ENCODE data around the gene DLG2. TPM values are rescaled to one million over a fixed set of nuclear protein-coding genes. Genes with fewer than 3 reads are reported as not detected.

The DLG2 gene
- total RNA-seq, 2 experiments from 2014 or later: 1.7 to 2.1 TPM

DNA sequence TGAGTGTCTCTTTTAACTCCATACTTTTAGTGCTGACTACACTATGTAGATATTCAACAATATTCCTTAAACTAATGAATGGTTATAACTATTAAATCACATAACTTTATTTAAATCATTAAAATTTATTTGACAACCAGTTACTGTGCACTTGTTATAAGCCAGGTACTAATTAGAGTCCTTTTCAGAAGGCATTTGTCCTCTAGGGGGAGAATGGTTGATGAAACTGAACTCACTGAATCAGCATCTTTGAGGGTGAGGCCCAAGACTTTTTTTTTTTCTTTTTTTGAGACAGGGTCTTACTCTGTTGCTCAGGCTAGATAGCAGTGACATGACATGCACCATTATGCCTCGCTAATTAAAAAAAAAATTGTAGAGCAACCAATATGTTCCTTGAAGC, 1825.3 kb downstream of the DLG2 start:
- DNase-seq (no peak), ATAC-seq (no peak)
- intact Hi-C loops (cut with DNase I, micrococcal nuclease): no loop called here
- Mint-ChIP-seq H3K4me1 (no peaks in the 10 kb centered on the region), H3K27ac (no peak overlapping the region), H3K9me3 (ENCODE audit: low read depth) (no peaks in the 10 kb centered on the region), H3K36me3 (ENCODE audit: low read depth) (no peaks in the 10 kb centered on the region), H3K27me3 (peaks cover 7% of the 10 kb centered on the region), H3K4me3 (no peak overlapping the region)
- ChIA-PET POLR2A (no interaction called here), CTCF (no interaction called here)

DNA sequence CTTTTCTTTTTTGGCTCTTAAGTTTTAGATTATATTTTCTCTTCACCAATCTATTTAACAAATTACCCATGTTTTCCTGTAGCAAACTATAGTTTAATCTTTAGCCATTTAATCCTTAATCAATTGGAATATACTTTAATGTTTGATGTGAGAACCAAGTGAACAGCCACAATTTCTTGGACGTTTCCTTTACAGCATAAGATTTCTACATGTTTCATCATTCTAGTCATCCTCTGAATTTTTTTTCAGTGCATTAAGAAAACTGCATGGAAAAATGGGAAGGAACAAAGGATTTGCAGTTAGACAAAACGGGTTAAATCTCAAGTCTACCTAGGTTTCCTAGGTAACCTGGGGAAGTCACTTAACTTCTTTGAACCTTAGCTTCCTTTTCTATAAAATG, 1833.8 kb downstream of the DLG2 start:
- ChIA-PET CTCF (interaction anchor here (0.6 kb wide), 1 partner anchor 708 kb away, joined by 3 read pairs; no protein-coding TSS in a partner anchor), POLR2A (no interaction called here)
- no peak overlapping the region for H3K27ac Mint-ChIP-seq
- ATAC-seq: no peak
- H3K4me3 Mint-ChIP-seq: no peak overlapping the region
- H3K4me1 Mint-ChIP-seq: no peaks in the 10 kb centered on the region
- no peaks in the 10 kb centered on the region for H3K9me3 Mint-ChIP-seq (ENCODE audit: low read depth)
- DNase-seq: no peak
- intact Hi-C loops (cut with DNase I, micrococcal nuclease): no loop called here
- H3K27me3 Mint-ChIP-seq: peaks cover 4% of the 10 kb centered on the region
- H3K36me3 Mint-ChIP-seq (ENCODE audit: low read depth): no peaks in the 10 kb centered on the region

DNA sequence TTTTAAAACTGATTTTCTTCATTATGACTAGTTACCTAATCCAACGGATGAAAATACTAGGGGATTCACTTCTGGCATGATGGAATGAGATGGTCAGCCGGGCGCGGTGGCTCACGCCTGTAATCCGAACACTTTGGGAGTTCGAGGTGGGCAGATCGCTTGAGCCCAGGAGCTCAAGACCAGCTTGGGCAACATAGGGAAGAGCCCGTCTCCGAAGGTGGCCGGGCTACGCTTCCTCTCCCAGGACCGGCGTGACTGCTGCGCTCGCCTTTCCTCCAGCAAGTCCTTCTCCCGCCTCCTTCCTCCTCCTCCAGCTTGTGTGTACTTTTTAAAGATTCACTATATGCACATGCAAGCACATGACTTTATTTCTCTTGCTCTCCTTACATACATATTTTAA, 1835.6 kb downstream of the DLG2 start:
- DNase-seq (no peak), ATAC-seq (no peak)
- Mint-ChIP-seq H3K4me1 (no peaks in the 10 kb centered on the region), H3K36me3 (ENCODE audit: low read depth) (no peaks in the 10 kb centered on the region), H3K4me3 (no peak overlapping the region), H3K27ac (no peak overlapping the region), H3K27me3 (no peaks in the 10 kb centered on the region), H3K9me3 (ENCODE audit: low read depth) (no peaks in the 10 kb centered on the region)
- ChIA-PET POLR2A (no interaction called here), CTCF (no interaction called here)
- intact Hi-C loops (cut with DNase I, micrococcal nuclease): no loop called here

DNA sequence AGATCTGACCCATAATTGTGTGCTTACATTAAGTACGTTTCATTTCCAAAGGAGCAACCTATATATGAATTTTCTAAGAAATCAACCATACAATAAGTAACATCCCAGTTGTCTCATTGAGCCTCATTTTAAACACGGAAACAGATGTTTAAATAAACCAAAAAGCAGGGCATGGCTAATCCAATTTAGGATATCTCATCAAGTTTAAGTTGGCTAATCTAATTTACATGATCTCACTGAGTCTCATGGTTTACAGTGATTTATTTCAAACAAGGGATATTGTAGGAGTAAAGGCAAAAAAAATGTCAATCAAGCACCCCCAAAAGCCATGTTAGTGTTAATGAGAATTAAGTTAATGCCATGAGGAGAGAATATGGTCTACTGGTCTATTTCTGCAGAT, 1841.2 kb downstream of the DLG2 start:
- intact Hi-C loops (cut with DNase I, micrococcal nuclease): no loop called here
- H3K36me3 Mint-ChIP-seq (ENCODE audit: low read depth): no peaks in the 10 kb centered on the region
- ChIA-PET POLR2A (no interaction called here), CTCF (no interaction called here)
- H3K4me3 Mint-ChIP-seq: no peak overlapping the region
- H3K4me1 Mint-ChIP-seq: no peaks in the 10 kb centered on the region
- no peak overlapping the region for H3K27ac Mint-ChIP-seq
- no peaks in the 10 kb centered on the region for H3K9me3 Mint-ChIP-seq (ENCODE audit: low read depth)
- H3K27me3 Mint-ChIP-seq: peaks cover 2% of the 10 kb centered on the region
- DNase-seq: no peak
- ATAC-seq: no peak

DNA sequence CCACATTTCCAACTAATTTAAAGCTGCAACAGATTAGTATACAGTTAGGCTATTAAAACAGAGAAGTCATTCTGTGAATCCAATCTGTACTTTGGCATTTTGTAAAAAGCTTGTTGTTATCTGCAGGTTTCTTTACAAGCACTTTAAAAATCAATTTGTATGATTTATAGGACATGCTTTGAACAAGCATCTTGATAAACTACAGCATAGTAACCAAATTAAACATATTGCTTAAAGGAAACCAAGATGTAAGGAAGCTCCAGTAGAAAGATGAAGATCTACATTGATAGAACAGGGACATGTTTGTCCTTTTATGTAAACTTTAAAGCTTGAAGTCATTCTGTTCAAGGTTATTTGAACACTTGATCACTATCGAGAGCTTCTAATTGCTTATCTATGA, 1842.7 kb downstream of the DLG2 start:
- H3K9me3 Mint-ChIP-seq (ENCODE audit: low read depth): no peaks in the 10 kb centered on the region
- ATAC-seq: no peak
- no peaks in the 10 kb centered on the region for H3K36me3 Mint-ChIP-seq (ENCODE audit: low read depth)
- intact Hi-C loops (cut with DNase I, micrococcal nuclease): no loop called here
- ChIA-PET CTCF (no interaction called here), POLR2A (interaction anchor here (0.7 kb wide), 1 partner anchor 499 kb away, joined by 3 read pairs; no protein-coding TSS in a partner anchor)
- H3K4me3 Mint-ChIP-seq: no peak overlapping the region
- no peak for DNase-seq
- no peaks in the 10 kb centered on the region for H3K4me1 Mint-ChIP-seq
- peaks cover 2% of the 10 kb centered on the region for H3K27me3 Mint-ChIP-seq
- H3K27ac Mint-ChIP-seq: no peak overlapping the region

DNA sequence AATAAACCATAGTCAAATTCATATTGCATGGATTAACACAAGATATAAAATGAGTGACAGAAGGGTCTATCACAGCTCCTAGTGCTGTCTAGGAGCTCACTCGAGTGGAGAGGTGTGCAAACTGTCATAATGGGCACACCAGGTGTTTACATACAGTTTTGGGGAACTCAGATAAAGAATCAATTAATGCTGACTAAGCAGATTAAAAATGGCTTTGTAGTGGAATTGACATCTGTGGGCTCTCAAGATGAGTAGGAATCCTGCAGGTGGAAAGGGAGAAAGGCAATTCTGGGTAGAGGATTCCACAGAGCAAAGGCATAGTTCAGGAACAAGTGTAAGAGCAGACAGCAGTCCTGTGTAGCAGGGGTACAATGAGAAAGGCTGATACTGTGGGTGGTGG, 1844.8 kb downstream of the DLG2 start:
- ATAC-seq: no peak
- intact Hi-C loops (cut with DNase I, micrococcal nuclease): no loop called here
- peaks cover 2% of the 10 kb centered on the region for H3K27me3 Mint-ChIP-seq
- no peaks in the 10 kb centered on the region for H3K36me3 Mint-ChIP-seq (ENCODE audit: low read depth)
- ChIA-PET CTCF (no interaction called here), POLR2A (no interaction called here)
- H3K4me3 Mint-ChIP-seq: no peak overlapping the region
- H3K4me1 Mint-ChIP-seq: no peaks in the 10 kb centered on the region
- no peak overlapping the region for H3K27ac Mint-ChIP-seq
- no peaks in the 10 kb centered on the region for H3K9me3 Mint-ChIP-seq (ENCODE audit: low read depth)
- no peak for DNase-seq

DNA sequence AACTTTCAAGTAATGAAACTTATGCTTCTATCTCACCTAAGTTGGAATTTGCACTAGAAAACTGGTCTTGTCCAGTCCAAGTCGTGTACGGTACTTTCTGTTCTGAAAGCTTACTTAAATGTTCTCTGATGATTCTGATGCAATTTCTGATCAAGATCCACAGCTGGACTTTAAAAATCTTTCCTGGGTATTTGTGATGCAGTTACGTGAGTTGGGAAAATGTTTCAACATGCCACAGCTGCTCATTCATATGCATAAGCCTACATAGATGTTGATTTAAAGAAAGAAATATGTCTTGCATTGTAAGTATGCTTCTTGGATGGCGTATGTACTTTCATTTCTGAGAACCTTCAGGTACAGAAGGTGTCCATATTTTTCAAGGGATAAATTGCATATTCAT, 1847.3 kb downstream of the DLG2 start:
- H3K4me3 Mint-ChIP-seq: no peak overlapping the region
- intact Hi-C loops (cut with DNase I, micrococcal nuclease): no loop called here
- no peaks in the 10 kb centered on the region for H3K9me3 Mint-ChIP-seq (ENCODE audit: low read depth)
- ATAC-seq (no peak), DNase-seq (no peak)
- CTCF ChIA-PET: interaction anchor here (0.6 kb wide), 1 partner anchor 537 kb away, joined by 3 read pairs; no protein-coding TSS in a partner anchor
- no peaks in the 10 kb centered on the region for H3K36me3 Mint-ChIP-seq (ENCODE audit: low read depth)
- no peak overlapping the region for H3K27ac Mint-ChIP-seq
- peaks cover 5% of the 10 kb centered on the region for H3K27me3 Mint-ChIP-seq
- H3K4me1 Mint-ChIP-seq: no peaks in the 10 kb centered on the region
- POLR2A ChIA-PET: no interaction called here

DNA sequence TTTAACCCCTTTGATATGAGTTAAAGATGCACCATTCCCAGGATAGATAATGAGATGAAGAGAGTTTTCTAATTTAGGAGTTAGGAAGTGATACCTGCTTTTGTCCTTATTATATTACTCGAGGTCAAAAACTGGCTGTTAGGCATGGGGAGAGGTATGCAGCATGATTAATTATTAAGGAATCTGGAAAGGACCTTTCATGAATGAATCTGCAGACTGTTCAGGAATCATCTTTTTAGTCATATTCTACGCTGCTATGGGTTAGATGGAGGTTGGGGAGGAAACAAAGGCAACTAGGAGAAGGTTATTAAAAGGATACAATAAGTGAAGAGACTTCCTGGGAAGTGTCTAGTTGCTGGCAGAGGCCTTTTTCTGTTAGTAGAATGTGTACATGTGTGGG, 1848.5 kb downstream of the DLG2 start:
- ChIA-PET CTCF (no interaction called here), POLR2A (no interaction called here)
- ATAC-seq (no peak), DNase-seq (no peak)
- peaks cover 5% of the 10 kb centered on the region for H3K27me3 Mint-ChIP-seq
- intact Hi-C loops (cut with DNase I, micrococcal nuclease): no loop called here
- H3K36me3 Mint-ChIP-seq (ENCODE audit: low read depth): no peaks in the 10 kb centered on the region
- no peaks in the 10 kb centered on the region for H3K9me3 Mint-ChIP-seq (ENCODE audit: low read depth)
- H3K27ac Mint-ChIP-seq: no peak overlapping the region
- H3K4me1 Mint-ChIP-seq: no peaks in the 10 kb centered on the region
- H3K4me3 Mint-ChIP-seq: no peak overlapping the region

DNA sequence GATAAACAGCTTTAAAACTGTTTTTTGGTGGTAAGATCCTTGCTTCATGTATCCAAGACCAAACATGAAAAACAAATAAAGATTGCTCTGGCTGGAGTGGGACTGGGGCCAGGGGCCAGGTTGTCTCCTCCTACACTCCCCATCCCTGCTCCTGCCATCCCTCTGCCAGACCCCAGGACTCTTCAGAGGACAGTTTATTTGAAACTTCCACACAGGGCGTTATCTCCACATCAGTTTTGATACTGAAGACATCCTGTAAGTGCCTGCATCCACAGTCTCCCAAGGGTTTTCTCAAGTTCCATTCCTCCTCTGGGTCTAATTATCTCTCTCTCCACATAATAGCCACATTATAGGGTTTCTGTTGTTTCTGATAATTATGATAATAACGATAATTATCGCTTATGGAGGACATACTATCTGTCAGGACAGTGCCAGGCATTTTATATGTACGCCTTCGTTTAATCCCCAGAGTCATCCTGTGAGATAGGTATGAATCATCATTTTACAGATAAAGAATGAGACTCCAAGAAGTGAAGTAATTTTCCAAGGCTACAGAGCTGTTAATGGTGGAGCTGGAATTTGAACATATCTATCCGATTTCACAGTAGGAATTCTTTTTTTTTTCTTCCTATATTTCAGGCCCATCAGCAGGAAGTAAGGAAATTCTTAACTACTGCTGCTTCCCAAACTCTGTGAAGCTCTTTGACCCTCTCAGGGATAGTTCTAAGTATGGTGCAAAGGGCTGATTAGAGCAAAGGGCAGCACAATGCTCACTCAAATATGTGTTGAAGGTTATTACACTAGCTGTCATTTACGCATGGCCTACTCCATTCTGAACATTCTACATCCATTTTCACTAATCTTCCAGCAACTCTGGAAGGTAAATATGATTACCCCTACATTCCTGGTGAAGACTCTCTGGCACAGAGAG, 1852.9 kb downstream of the DLG2 start:
- POLR2A ChIA-PET: no interaction called here
- Mint-ChIP-seq H3K9me3 (ENCODE audit: low read depth) (no peaks in the 10 kb centered on the region), H3K4me1 (no peaks in the 10 kb centered on the region), H3K27me3 (peaks cover 3% of the 10 kb centered on the region), H3K27ac (no peak overlapping the region), H3K4me3 (no peak overlapping the region), H3K36me3 (ENCODE audit: low read depth) (no peaks in the 10 kb centered on the region)
- CTCF ChIA-PET: interaction anchor here (0.6 kb wide), 1 partner anchor 229 kb away, joined by 3 read pairs; no protein-coding TSS in a partner anchor
- ATAC-seq: no peak
- intact Hi-C loops (cut with DNase I, micrococcal nuclease): no loop called here
- DNase-seq: no peak

DNA sequence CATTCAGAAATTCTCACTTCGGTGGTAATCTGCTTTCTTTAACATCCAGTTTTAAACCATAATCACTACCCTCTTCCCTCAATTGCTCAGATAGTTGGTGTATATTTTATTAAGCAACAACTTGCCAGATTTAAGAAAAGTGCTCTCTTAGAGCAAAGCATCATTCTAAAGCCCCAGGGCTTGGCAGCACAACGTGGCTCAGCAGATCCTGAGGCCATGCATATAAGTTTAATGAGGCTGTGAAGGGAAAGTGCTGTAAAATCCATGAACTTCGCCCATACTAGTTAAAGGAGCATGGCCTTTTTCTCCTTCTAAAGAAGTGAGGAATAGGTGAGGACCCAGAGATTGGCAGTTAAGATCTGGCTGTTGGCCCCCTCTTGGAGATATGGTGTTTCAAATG, 1858.7 kb downstream of the DLG2 start:
- H3K4me1 Mint-ChIP-seq: no peaks in the 10 kb centered on the region
- H3K4me3 Mint-ChIP-seq: no peak overlapping the region
- ATAC-seq: no peak
- POLR2A ChIA-PET: no interaction called here
- DNase-seq: no peak
- intact Hi-C loops (cut with DNase I, micrococcal nuclease): no loop called here
- H3K36me3 Mint-ChIP-seq (ENCODE audit: low read depth): no peaks in the 10 kb centered on the region
- H3K27me3 Mint-ChIP-seq: no peaks in the 10 kb centered on the region
- CTCF ChIA-PET: no interaction called here
- no peaks in the 10 kb centered on the region for H3K9me3 Mint-ChIP-seq (ENCODE audit: low read depth)
- H3K27ac Mint-ChIP-seq: no peak overlapping the region

DNA sequence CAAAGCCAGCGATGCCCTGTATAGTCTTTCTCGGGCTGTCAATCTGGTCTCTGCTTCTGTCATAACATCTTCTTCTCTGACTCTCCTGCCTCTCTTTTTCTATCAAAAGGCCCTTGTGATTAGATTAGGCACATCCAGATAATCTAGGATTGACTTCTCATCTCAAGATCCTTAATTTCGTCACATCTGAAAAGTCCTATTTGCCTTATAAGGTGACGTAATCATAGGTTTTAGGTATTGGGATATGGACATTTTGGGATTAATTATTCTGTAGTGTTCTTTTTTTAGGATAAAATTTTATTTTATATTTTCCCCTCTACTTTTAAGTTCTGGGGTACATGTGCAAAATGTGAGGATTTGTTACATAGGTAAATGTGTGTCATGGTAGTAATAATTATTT, 1860.2 kb downstream of the DLG2 start:
- ATAC-seq: no peak
- ChIA-PET CTCF (no interaction called here), POLR2A (no interaction called here)
- Mint-ChIP-seq H3K36me3 (ENCODE audit: low read depth) (no peaks in the 10 kb centered on the region), H3K27me3 (no peaks in the 10 kb centered on the region), H3K4me3 (no peak overlapping the region), H3K27ac (no peak overlapping the region), H3K9me3 (ENCODE audit: low read depth) (no peaks in the 10 kb centered on the region), H3K4me1 (no peaks in the 10 kb centered on the region)
- intact Hi-C loops (cut with DNase I, micrococcal nuclease): no loop called here
- no peak for DNase-seq

DNA sequence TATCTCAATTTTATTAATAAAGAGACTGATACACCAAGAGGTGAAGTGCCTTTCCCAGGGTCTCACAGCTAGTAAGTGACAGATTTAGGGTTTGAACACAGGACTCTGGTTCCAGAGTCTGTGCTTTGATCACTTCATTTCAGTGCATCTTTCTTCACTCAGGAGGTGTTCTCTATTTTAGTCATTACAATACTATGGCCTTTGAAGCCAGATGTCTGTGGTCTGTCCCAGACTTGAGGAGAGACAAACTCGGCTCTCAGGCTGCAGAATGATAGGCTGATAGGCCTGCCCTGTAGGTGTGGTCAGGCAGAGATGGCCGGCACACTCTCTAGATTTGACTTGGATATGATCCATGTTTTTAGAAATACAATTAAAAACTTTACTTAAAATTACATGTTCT, 1862.5 kb downstream of the DLG2 start:
- ChIA-PET POLR2A (no interaction called here), CTCF (no interaction called here)
- no peak overlapping the region for H3K27ac Mint-ChIP-seq
- no peaks in the 10 kb centered on the region for H3K9me3 Mint-ChIP-seq (ENCODE audit: low read depth)
- DNase-seq: no peak
- ATAC-seq: no peak
- no peaks in the 10 kb centered on the region for H3K4me1 Mint-ChIP-seq
- intact Hi-C loops (cut with DNase I, micrococcal nuclease): no loop called here
- H3K4me3 Mint-ChIP-seq: no peak overlapping the region
- H3K27me3 Mint-ChIP-seq: no peaks in the 10 kb centered on the region
- H3K36me3 Mint-ChIP-seq (ENCODE audit: low read depth): no peaks in the 10 kb centered on the region
